GM18858 (cell line): ENCODE data around the gene ZBTB42.

Source experiments
- ATAC-seq: cut with Tn5 transposase; IDR thresholded peaks from one replicate; pipeline ENCODE4 v1.9.1; 2021; ENCODE audit not compliant: unreplicated experiment

The ZBTB42 gene

DNA sequence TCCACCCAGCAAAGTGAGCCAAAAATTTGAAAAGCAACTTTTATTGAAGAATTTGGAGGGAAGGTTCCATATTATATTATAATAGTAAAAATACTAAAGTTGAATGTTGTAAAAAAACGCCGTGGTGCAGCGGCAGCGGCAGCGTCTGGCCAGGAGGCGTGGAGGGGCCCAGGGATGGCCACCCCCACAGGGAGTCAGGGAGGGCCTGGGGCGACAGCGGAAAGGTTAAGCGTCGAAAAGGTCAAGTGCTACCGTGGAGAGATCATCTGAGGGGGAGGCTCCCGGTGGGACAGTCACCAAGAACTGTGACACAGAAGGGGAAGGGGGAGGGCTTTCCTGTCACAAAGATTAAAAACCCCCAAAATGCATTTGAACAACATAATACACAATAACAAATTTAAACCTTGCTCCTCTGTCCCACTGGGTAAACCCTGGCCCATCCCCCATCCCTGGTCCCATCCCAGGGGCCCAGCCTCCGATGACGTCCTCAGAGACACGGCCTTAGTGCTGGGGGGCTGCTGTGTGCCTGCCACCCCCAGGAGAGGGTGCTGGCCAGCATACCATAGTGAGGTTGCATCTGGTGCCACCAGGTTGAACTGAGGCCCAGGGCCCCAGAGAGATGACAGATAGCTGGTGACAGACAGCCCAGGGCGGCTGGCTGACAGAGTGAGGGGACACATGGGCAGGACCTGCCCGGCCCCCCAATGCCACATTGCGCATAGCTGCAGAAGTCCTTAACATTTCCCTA, 31.4 kb upstream of the ZBTB42 start:
- ATAC-seq = no peak

DNA sequence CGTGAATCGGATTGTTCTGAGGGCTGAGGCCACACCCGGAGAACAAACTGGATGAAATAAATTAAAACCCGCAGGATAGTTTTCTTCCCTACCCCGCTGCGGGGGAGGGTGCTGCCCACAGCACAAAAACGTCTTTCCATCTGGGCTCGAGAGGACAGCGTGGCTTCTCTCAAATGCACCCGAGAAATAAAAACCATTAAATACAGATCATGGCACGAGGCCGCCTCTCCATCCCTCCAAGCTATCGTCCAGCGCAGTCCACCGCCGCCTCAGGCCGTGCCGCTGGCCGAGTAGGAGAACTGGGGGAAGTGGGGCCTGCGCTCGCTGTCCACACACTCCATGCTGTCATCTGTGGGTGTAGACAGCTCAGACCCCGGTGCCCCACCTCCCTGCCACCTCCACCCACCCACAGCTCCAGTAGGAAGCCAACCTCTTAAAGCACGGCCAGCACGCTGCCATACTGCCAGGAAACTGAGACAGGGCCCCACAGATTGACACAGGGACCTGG, 30.8 kb upstream of the ZBTB42 start:
- ATAC-seq = no peak

DNA sequence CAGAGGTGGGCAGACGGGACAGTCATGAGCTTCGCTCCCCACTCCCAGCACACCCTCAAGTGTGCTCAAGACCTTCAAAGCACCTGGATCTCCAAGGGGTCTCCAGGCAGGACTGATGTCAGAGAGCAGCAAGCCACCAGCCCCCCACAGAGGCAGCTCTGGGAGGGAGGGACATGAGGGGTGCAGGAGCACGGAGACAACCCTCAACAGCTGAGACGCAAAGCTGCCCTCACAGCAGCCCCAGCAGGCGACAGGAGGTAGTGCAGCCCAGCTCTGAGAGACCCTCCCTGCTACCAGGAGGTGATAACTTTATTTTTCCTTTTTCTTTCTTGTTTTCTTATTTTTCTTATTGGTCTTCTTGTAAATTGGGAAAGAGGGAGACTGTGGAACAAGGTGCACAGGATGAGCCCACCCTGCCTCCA, 30.0 kb upstream of the ZBTB42 start:
- ATAC-seq = no peak

DNA sequence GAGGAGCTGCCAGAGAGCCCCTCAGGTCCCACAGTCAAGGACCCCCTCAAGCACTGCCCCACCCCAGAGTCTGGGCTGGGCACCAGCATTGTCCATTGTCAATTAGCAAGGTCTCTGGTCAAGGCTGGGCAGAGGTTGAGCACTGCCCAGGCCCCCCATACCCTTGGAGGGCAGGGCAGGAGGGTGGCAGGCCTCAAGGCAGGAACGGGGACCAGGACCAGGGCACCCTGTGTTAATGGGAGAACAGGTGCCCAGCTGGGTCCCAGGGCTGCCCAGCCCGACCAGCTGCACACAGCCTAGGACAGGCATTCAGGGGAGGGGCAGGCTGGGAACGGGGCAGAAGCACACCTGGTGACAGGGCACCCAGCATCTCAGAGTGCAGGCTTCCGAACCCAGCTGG, 29.5 kb upstream of the ZBTB42 start:
- no peak for ATAC-seq

DNA sequence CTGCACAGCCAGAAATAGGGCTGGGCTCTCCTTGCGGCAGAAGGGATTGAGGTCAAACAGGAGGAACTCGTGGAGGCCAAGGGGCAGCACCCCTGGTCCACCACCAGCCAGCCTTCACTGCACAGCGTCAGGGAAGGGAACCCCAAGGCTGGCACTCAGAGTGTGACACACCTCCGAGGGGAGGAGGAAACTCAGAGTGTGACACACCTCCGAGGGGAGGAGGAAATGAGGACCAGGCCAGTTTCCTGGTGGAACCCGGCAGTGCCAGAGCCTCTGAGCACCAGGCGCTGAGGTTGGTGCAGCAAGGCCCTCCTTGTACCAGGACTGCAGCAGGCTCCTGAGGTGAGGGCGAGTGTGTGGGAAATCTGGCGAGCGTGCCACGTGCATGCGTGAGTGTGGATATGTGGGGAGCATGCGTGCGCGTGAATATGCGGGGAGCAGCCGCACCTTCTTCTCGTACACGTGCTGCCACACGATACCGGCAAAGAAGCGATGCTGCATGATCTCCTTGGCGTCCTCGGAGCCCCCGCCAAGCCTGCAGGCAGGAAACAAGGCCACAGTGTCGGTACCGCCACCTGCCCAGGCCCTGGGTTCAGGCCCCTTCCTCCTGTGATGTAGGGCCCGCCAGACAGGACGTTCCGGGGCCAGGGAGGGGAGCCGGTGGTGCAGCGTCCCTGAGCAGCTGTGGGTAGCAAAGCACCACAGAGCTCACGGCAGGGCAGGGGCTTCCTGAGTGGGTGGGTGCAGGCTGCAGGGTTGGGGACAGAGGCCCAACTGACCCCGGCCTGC, 28.8 kb upstream of the ZBTB42 start:
- no peak for ATAC-seq

DNA sequence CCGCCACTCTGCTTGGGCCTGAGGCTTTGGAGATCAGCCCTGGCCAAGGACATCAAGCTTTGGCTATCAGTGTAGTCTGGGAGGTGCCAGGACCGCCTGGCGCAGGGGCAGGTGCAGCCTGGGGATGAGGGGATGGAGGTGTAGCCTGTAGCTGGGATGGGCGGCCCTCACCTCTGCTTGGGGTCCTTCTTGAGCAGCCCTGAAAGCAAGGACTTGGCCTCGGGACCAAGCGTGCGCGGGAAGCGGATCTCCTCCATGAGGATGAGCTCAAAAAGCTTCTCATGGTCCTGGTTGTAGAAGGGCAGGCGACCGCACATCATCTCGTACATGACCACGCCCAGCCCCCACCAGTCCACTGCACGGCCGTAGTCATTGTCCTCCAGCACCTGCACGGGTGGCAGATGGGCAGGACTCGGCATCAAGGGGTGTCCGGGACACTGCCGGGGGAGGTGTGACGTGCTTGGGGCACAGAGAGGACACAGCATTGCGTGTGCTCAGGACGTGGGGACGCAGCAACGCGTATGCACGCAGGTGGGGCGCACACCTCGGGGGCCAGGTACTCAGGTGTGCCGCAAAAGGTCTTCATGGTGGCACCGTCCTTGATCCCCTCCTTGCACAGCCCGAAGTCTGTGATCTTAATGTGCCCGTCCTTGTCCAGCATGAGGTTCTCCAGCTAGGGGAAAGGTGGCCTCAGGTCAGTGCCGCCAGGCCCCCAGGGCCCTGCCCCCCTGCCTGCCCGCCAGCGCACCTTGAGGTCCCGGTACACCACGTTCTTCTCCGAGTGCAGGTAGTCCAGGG, 28.0 kb upstream of the ZBTB42 start:
- no peak for ATAC-seq

DNA sequence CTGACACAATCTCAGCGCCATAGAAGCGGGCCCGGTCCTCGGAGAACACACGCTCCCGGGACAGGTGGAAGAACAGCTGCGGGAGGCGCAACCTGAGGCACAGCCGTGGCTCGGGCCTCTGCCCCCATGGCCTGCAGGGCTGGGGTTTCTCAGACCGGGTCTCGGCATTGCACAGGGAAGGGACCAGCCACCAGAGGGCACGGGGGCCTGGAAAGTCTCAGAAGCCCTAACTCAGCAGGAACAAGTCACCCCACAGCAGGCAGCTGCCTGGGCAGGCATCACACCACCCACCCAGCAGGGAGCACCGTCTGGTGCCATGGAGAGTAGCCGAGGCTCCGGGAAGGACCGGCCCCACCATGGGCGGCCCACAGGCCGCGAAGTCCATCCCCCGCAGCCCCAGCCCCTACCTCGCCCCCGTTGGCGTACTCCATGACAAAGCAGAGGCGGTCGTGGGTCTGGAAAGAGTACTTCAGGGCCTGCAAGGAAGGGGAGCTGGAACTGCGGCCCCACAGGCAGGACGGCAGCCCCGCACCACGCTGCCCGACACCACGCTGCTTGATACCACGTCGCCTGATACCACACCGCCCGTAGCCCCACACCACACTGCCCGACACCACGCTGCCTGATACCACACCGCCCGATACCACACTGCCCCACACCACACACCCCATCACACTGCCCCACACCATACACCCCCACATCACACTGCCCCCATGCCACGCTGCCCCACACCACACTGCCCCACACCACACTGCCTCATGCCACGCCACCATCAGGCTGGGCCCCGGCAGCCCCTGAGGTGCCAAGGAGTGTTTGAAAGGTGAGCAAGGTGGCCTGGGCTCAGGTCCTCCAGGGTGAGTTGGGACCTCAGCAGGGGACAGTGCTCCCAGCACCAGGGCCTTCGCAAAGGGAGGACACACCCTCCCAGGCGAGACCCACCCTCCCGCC, 27.1 kb upstream of the ZBTB42 start:
- no peak for ATAC-seq

DNA sequence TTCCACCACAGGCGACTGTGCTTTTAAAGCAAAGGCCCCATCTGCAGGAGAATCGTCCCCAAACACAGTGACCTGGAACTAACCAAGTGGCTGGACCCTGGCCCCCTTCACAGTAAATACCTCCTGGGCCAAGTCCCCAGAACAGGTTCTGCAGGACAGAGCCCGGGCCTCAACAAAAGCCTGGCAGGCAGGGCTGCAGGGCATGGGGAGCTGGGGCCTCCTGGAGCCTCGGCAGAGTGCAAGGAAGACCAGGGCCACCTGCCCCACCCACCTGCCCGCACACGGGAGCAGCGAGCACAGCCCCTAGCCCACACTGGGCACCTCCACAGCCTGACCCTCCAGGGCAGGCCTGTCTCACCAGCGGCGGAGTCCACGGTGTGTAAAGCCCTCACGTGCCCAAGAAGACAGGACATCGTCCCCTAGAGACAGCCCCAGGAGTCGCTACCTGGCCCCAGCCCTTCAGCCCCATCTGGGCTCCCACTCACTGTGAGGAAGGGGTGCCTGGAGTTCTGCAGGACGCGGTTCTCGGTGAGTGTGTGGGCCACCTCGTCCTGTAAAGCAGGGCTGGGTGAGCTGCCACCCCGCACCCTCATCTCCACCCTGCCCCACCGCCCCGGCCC, 26.3 kb upstream of the ZBTB42 start:
- no peak for ATAC-seq

DNA sequence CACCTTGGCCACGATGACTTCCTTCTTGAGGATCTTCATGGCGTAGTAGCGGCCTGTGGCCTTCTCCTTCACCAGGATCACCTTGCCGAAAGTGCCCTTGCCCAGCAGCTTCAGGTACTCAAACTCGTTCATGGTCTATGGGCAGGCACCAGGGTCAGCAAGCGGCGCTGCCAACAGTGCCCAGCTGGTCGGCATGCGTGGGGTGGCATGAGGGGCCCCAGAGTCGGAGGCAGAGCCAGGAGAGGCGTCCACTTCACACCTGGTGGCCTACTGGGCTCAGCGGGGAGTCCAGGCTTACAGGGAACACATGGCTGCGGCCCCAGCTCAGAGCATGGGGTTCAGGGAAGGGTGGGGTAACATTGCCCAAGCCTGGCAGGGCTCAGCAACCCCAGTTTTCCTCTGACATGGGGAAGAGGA, 25.8 kb upstream of the ZBTB42 start:
- ATAC-seq = no peak

DNA sequence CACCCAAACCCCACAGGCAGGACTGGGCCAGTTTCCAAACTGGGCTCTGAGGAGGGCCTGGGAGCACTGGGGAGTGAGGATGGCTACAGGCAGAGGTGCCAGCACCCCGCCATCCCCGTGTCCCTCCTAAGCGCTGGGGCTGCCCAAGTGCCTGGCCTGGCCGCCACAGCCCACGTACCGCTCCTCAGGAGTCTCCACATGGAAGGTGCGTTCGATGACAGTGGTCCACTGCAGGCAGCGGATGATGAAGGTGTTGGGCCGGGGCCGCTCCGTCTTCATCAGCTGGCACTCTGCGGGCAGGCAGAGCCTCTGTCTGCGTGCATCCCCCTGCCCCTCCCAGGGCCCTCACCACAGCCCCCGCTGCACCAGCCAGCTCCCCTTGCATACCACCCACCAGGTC, 24.4 kb upstream of the ZBTB42 start:
- ATAC-seq = no peak

DNA sequence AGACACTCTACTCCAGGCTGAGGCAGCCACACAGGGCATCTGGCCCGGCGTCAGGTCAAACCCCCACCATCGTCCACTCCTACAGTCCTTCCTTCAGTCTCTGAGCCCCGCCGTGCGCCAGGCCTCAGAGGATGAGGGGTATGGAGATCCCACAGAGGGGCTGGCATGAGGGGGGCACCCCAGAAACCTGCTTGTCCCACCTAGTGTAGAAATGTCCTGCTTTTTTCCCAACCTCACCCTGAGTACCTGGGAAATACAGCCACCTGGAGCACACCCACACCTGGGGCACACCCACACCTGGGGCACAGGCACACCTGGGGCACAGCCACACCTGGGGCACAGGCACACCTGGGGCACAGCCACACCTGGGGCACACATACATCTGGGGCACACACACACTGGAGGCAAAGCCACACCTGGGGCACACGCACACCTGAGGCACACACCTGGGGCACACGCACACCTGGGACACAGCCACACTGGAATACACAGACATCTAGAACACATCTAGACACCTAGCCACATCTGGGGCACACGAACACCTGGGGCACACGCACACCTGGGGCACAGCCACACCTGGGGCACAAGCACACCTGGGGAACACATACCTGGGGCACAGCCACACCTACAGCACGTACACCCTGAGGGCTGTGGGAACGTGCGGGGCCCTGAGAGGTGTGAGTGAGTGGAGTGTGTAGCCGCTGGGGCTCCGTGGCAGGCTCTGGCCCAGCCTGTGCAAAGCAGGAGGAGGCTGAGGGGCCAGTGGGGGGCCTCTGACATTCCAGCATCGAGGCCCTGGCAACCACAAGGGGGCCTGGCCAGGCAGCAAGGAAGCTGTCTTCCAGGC, 23.7 kb upstream of the ZBTB42 start:
- ATAC-seq = no peak

DNA sequence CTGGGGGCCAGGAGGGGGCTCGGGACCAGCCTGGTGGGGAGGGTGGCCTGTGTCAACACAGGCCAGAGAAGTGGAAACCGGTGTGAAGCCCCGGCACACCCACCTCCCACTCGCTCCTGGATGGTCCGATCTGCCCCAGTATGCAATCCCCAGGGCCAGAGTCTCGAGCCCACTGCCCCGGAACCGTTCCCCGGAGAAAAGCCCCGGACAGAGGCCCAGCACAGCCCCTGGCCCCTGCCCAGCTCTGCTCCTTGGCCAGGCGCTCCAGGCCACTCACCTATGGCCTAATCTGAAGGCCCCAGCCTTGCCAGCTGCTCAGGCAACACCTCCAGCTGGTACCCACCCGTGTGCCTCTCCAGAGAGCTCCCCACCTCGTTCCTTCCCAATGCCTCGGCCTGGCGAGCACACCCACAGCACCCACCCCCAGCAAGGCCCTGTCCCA, 23.1 kb upstream of the ZBTB42 start:
- no peak for ATAC-seq

DNA sequence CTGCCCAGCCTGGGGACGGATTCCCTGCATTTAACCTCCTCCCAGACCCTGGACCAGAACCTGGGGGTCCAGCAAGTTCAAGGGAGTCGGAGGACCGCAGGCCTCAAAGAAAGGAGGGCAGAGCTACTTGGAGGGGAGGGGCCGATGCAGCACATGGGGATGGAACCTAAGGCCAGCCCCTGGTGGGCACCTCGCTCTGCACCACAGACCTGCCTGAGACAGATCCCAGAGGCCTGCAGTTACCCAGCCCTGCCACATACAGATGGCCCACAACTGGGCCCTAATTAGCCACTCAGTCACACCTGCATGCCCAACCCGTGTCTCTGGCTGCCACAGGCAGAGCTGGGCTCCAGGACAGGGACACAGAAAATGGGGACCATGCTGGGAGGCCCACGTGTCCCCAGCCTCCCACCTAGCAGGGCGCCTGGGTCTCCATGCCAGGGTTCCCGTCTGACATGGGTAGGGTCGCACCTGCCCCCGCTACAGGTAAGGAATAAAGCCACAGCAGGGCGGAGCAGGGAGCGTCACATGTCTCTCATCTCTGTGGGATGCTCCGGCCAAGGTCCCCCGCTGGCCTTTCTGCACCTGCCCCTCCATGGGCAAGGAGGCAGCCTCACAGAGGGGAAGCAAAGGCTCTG, 22.1 kb upstream of the ZBTB42 start:
- no peak for ATAC-seq

DNA sequence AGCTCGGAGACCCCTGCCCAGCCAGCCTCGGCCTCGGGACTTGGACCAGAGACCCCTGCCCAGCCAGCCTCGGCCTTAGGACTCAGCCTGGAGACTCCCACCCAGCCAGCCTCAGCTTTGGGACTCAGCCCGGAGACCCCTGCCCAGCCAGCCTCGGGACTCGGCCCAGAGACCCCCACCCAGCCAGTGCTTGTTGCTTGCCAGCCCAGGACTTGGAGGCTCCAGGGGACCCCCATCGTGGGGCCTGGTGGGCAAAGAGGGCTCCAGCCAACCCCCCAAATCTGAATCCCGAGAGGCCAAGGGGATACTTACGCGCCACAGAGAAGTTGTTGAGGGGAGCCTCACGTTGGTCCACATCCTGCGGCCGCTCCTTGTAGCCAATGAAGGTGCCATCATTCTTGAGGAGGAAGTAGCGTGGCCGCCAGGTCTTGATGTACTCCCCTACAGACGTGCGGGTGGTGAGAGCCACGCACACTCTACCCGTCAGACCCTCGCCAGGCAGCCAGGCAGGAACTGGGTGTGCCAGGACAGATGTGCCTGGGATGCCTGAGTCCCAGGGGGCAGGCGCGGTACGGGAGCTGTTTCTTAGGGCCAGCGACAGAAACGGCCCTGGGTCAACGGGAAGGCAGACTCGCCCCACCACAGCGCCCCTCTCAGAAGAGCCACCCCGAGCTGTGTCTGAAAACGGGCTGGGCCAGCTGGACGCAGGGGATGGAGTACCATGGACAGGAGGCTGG, 21.0 kb upstream of the ZBTB42 start:
- no peak for ATAC-seq

DNA sequence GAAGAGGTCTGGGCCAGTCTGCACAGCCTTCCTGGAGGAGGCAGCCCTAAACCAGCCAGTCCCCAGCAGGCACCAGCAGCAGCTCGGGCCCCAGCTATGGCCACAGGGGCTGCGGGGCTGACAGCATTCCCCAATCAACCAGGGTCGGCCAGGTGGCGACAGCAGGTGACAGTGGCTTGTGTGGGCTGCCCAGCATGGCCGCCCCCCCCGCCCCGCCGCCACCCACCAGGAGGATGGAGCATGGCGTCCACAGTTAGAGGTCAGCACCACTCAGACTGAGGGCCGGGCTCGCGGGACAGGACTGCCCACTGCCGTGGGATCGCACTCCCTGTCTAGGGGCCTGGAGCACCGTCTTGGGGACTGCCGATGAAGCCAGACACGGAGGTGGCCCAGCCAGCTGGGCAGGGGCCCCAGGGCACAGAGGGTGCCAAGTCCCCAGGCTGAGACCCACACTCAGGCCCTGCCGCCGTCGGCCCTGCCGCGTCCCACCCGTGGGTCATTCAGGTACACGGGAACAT, 20.3 kb upstream of the ZBTB42 start:
- ATAC-seq = no peak

DNA sequence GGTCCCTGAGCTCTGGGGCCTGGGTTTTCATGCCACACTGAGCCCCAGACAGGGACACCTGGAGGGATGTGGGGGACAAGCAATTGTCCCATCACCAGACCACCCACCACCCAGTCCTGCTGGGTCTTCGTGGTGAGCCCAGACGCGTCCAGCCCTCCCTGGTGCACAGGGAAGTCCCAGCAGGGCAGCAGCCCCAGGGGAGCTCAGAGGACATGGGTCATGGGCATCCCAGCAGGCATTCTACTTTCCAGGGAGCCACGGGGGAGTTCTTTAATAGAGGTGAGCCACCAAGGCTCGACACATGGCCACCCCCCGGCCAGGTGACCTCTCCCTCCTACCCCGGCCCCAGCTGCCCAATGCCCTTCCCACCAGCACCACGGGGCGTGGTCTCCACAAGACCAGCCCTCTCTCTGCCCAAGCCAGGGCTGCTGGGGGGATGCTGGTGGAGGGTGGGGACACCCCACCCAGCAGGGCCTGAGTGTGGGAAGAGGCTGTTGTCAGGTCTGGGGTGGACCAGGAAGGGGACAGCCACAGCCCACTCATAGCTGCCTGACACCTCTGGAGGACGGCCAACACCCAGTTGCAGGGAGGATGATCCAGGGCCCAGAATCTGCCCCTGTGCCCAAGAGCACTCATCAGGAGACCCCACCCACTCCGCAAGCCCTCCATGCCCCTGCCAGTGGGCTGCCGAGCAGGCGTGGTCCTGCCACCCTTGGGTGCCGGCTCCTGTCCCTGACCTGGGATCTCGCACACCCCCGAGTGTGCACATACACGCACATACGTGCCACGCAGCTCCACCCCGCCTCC, 19.4 kb upstream of the ZBTB42 start:
- no peak for ATAC-seq
